ENCODE results near the gene SLX9.

Gene SLX9

GRCh38 chr21:45015469-45015860, 75.6 kb downstream of the SLX9 start:
- H3K9me3 Mint-ChIP-seq = no peaks in the 10 kb centered on the region
- peaks cover 70% of the 10 kb centered on the region for H3K4me1 Mint-ChIP-seq
- no peak overlapping the region for H3K27ac Mint-ChIP-seq
- TF ChIP-seq CTCF (IDR thresholded peaks at IDR 0.05) = no peak
- no peak overlapping the region for H3K4me3 Mint-ChIP-seq
- peaks cover 51% of the 10 kb centered on the region for H3K27me3 Mint-ChIP-seq (ENCODE audit: low read depth, poor library complexity)
- no peak for DNase-seq
- H3K36me3 Mint-ChIP-seq (ENCODE audit: low read depth) = no peaks in the 10 kb centered on the region

GRCh38 chr21:45016031-45016405, 76.2 kb downstream of the SLX9 start:
- no peak for DNase-seq
- peaks cover 70% of the 10 kb centered on the region for H3K4me1 Mint-ChIP-seq
- no peak for TF ChIP-seq CTCF (IDR thresholded peaks at IDR 0.05)
- H3K27me3 Mint-ChIP-seq (ENCODE audit: low read depth, poor library complexity) = peaks cover 48% of the 10 kb centered on the region
- no peak overlapping the region for H3K4me3 Mint-ChIP-seq
- H3K27ac Mint-ChIP-seq = no peak overlapping the region
- no peaks in the 10 kb centered on the region for H3K9me3 Mint-ChIP-seq
- H3K36me3 Mint-ChIP-seq (ENCODE audit: low read depth) = no peaks in the 10 kb centered on the region

- no peaks in the 10 kb centered on the region for H3K9me3 Mint-ChIP-seq
- H3K4me3 Mint-ChIP-seq = peak overlapping the region; percentile 28
- H3K36me3 Mint-ChIP-seq (ENCODE audit: low read depth) = no peaks in the 10 kb centered on the region
- H3K4me1 Mint-ChIP-seq = peaks cover 70% of the 10 kb centered on the region
- no peak for TF ChIP-seq CTCF (IDR thresholded peaks at IDR 0.05)
- no peak overlapping the region for H3K27ac Mint-ChIP-seq
- H3K27me3 Mint-ChIP-seq (ENCODE audit: low read depth, poor library complexity) = peaks cover 43% of the 10 kb centered on the region
- DNase-seq = no peak
Measured at GRCh38 chr21:45016406-45017038, 76.7 kb downstream of the SLX9 start.

GRCh38 chr21:45017039-45017960, 77.5 kb downstream of the SLX9 start:
- Mint-ChIP-seq H3K27ac (peak overlapping the region; percentile 52), H3K4me1 (peaks cover 70% of the 10 kb centered on the region), H3K4me3 (peak overlapping the region; percentile 82), H3K9me3 (peaks cover 3% of the 10 kb centered on the region), H3K27me3 (ENCODE audit: low read depth, poor library complexity) (peaks cover 50% of the 10 kb centered on the region), H3K36me3 (ENCODE audit: low read depth) (no peaks in the 10 kb centered on the region)
- DNase-seq = no peak
- no peak for TF ChIP-seq CTCF (IDR thresholded peaks at IDR 0.05)

GRCh38 chr21:45018131-45019075, 78.6 kb downstream of the SLX9 start:
- peak overlapping the region; percentile 64 for H3K27ac Mint-ChIP-seq
- DNase-seq = no peak
- no peak for TF ChIP-seq CTCF (IDR thresholded peaks at IDR 0.05)

More at GRCh38 chr21:45018131-45019075, 78.6 kb downstream of the SLX9 start:
- H3K4me1 Mint-ChIP-seq = peaks cover 65% of the 10 kb centered on the region
- H3K36me3 Mint-ChIP-seq (ENCODE audit: low read depth) = peaks cover under 1% of the 10 kb centered on the region
- H3K27me3 Mint-ChIP-seq (ENCODE audit: low read depth, poor library complexity) = peaks cover 56% of the 10 kb centered on the region
- peaks cover 13% of the 10 kb centered on the region for H3K9me3 Mint-ChIP-seq
- peak overlapping the region; percentile 82 for H3K4me3 Mint-ChIP-seq

Data from nephron progenitor cell (in vitro differentiated cells).